Thyroid gland (tissue), 4 donors: ENCODE measurements around the gene PISD.

Source experiments
- POLR2A ChIP-seq, 2 donors: fragments of 450-650 bp; IDR thresholded peaks; one replicate each; pipeline ENCODE4 v1.6.1; 2017; ENCODE audit warnings: antibody characterized with exemption in 2 of 2, mild to moderate bottlenecking in 2 of 2, moderate library complexity in 1 of 2
- TF ChIP-seq, protein P1 (sequence below), 6 experiments: fragments of 200-600 bp in 3 of 6; fragments of 450-650 bp in 3 of 6; sonication (generic) in 3 of 6; IDR thresholded peaks; one replicate each; pipeline ENCODE4 v1.5.1; 2016 to 2019; ENCODE audit warnings: antibody characterized with exemption in 6 of 6, mild to moderate bottlenecking in 2 of 6, inconsistent platforms in 1 of 6, moderate library complexity in 1 of 6

DNA sequence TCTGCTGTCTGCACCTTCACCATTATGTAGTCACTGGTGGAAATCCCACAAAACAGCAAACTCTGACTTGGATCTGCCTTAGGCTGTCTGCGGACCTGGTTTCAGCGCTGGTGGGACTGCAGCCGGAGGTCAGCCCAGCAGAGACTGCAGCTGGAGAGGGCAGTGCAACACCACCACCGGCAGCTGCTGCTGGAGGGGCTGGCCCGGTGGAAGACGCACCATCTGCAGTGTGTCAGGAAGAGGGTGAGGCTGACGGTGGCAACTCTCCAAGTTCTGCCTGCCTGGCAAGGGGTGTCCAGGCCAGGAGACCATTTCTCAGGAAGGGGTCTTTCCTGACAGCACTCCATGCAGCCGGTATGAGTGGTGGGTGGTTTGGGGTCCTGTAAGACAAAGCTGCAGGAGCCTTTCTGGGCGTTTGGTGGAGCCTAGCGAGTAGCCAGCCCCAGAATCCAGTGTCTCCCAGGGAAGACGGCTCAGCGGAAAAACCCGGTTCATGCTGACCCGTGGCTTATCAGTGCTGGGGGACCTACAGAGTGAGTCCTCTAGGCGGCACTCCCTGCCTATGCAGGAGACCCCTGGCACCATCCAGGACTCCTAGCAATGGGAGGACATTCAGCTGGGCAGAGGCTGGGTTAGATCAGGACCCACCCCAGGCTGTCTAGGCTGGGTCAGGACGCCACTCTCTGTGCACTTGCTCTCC, 50.8 kb downstream of the PISD start:
- TF ChIP-seq, protein P1, sequence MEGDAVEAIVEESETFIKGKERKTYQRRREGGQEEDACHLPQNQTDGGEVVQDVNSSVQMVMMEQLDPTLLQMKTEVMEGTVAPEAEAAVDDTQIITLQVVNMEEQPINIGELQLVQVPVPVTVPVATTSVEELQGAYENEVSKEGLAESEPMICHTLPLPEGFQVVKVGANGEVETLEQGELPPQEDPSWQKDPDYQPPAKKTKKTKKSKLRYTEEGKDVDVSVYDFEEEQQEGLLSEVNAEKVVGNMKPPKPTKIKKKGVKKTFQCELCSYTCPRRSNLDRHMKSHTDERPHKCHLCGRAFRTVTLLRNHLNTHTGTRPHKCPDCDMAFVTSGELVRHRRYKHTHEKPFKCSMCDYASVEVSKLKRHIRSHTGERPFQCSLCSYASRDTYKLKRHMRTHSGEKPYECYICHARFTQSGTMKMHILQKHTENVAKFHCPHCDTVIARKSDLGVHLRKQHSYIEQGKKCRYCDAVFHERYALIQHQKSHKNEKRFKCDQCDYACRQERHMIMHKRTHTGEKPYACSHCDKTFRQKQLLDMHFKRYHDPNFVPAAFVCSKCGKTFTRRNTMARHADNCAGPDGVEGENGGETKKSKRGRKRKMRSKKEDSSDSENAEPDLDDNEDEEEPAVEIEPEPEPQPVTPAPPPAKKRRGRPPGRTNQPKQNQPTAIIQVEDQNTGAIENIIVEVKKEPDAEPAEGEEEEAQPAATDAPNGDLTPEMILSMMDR (IDR thresholded peaks at IDR 0.05), result no peak
- no peak for TF ChIP-seq POLR2A (IDR thresholded peaks at IDR 0.05)
